Suprapubic skin (tissue), 4 donors: ENCODE results near the gene CAPS. TPM values are rescaled to one million over a fixed set of nuclear protein-coding genes. Genes with fewer than 3 reads are reported as not detected.

Experiments
- DNase-seq, 2 donors: peaks; one replicate each; pipeline ENCODE4 v3.0.0-alpha.2; 2019; ENCODE audit warnings: low spot score in 2 of 2
- H3K27ac ChIP-seq: fragments of 200-600 bp; sonication (generic); one replicate; pipeline ENCODE4 v1.5.1; 2019
- H3K27me3 ChIP-seq: fragments of 200-600 bp; sonication (generic); one replicate; pipeline ENCODE4 v1.5.1; 2019
- H3K36me3 ChIP-seq: fragments of 200-600 bp; sonication (generic); one replicate; pipeline ENCODE4 v1.5.1; 2019
- H3K4me1 ChIP-seq: fragments of 200-600 bp; sonication (generic); one replicate; pipeline ENCODE4 v1.5.1; 2019
- H3K4me3 ChIP-seq: fragments of 200-600 bp; sonication (generic); one replicate; pipeline ENCODE4 v1.5.1; 2019; ENCODE audit warnings: mild to moderate bottlenecking
- H3K9me3 ChIP-seq: fragments of 200-600 bp; sonication (generic); one replicate; pipeline ENCODE4 v1.5.1; 2019
- CTCF ChIP-seq, 2 donors: fragments of 200-600 bp in 1 of 2; fragments of 450-650 bp in 1 of 2; sonication (generic) in 1 of 2; IDR thresholded peaks; one replicate each; pipeline ENCODE4 v1.5.1; 2016 to 2019; ENCODE audit warnings: antibody characterized with exemption in 2 of 2, mild to moderate bottlenecking in 1 of 2, moderate library complexity in 1 of 2
- EP300 ChIP-seq: sonication (generic); formaldehyde crosslinking; IDR thresholded peaks from one replicate; pipeline ENCODE4 v1.6.1; 2017; ENCODE audit warnings: antibody characterized with exemption
- POLR2A ChIP-seq, 2 donors: fragments of 450-650 bp; IDR thresholded peaks; one replicate each; pipeline ENCODE4 v1.6.1; 2017; ENCODE audit warnings: antibody characterized with exemption in 2 of 2, mild to moderate bottlenecking in 2 of 2, moderate library complexity in 2 of 2
- POLR2AphosphoS5 ChIP-seq, 3 donors: sonication (generic); formaldehyde crosslinking; IDR thresholded peaks; one replicate each; pipeline ENCODE4 v1.6.1; 2017; ENCODE audit warnings: antibody characterized with exemption in 3 of 3
- WGBS: methylation state at CpG from one replicate; pipeline ENCODE4 v1.1.5; 2018; 5-methylcytosine and 5-hydroxymethylcytosine counted together
- total RNA-seq, 4 donors: library from RNA; depleted of rRNA; stranded (reverse); fragments of >200 nt; gene quantifications; one replicate each; pipeline ENCODE4 v1.1.0, GENCODE V29; 2016

CAPS gene
- total RNA-seq, 4 donors from 2014 or later = 7.2 to 36.5 (median 10.0) TPM

GRCh38 chr19:5935473-5936291, 21.6 kb downstream of the CAPS start:
- Histone ChIP-seq H3K4me3 (no peak overlapping the region), H3K36me3 (peaks cover 66% of the 10 kb centered on the region), H3K4me1 (peaks cover 13% of the 10 kb centered on the region), H3K27me3 (no peaks in the 10 kb centered on the region), H3K27ac (peak overlapping the region; percentile 68), H3K9me3 (no peaks in the 10 kb centered on the region)
- TF ChIP-seq EP300 = no peak
- no peak for TF ChIP-seq CTCF (IDR thresholded peaks at IDR 0.05)
- TF ChIP-seq POLR2AphosphoS5 (IDR thresholded peaks at IDR 0.05) = no peak
- no peak for TF ChIP-seq POLR2A (IDR thresholded peaks at IDR 0.05)
- 72% methylated on average over 20 of the region's 25 CpGs for WGBS
- no peak for DNase-seq

GRCh38 chr19:5936292-5936592, 22.2 kb downstream of the CAPS start:
- TF ChIP-seq EP300 = no peak
- no peak for TF ChIP-seq CTCF (IDR thresholded peaks at IDR 0.05)
- TF ChIP-seq POLR2AphosphoS5 (IDR thresholded peaks at IDR 0.05) = no peak
- no peak for TF ChIP-seq POLR2A (IDR thresholded peaks at IDR 0.05)
- Histone ChIP-seq H3K9me3 (no peaks in the 10 kb centered on the region), H3K27ac (no peak overlapping the region), H3K4me3 (no peak overlapping the region), H3K27me3 (no peaks in the 10 kb centered on the region), H3K4me1 (peaks cover 13% of the 10 kb centered on the region), H3K36me3 (peaks cover 66% of the 10 kb centered on the region)
- no peak for DNase-seq
- 92% methylated on average over 9 of the region's 9 CpGs for whole genome bisulfite sequencing

- Histone ChIP-seq H3K27me3 (no peaks in the 10 kb centered on the region), H3K36me3 (peaks cover 60% of the 10 kb centered on the region), H3K27ac (no peak overlapping the region), H3K9me3 (no peaks in the 10 kb centered on the region), H3K4me3 (no peak overlapping the region), H3K4me1 (peaks cover 13% of the 10 kb centered on the region)
- WGBS = 78% methylated on average over 10 of the region's 10 CpGs
- TF ChIP-seq POLR2AphosphoS5 (IDR thresholded peaks at IDR 0.05) (no peak), CTCF (IDR thresholded peaks at IDR 0.05) (no peak), POLR2A (IDR thresholded peaks at IDR 0.05) (no peak), EP300 (no peak)
- DNase-seq = no peak
Observed at GRCh38 chr19:5937550-5937949, 23.5 kb downstream of the CAPS start.

- TF ChIP-seq CTCF (IDR thresholded peaks at IDR 0.05) = no peak
- no peak for TF ChIP-seq POLR2AphosphoS5 (IDR thresholded peaks at IDR 0.05)
- TF ChIP-seq POLR2A (IDR thresholded peaks at IDR 0.05) = no peak
- TF ChIP-seq EP300 = no peak
- no peak for DNase-seq
- Histone ChIP-seq H3K9me3 (no peaks in the 10 kb centered on the region), H3K4me1 (peaks cover 7% of the 10 kb centered on the region), H3K36me3 (peaks cover 46% of the 10 kb centered on the region), H3K4me3 (no peak overlapping the region), H3K27me3 (no peaks in the 10 kb centered on the region), H3K27ac (no peak overlapping the region)
- 88% methylated on average over 21 of the region's 21 CpGs for WGBS
Observed at GRCh38 chr19:5940260-5941208, 26.5 kb downstream of the CAPS start.

GRCh38 chr19:5941673-5942072, 27.6 kb downstream of the CAPS start:
- H3K27ac ChIP-seq = no peak overlapping the region
- no peak for DNase-seq
- peaks cover 45% of the 10 kb centered on the region for H3K36me3 ChIP-seq
- no peak for TF ChIP-seq EP300
- TF ChIP-seq CTCF (IDR thresholded peaks at IDR 0.05) = no peak
- no peak for TF ChIP-seq POLR2A (IDR thresholded peaks at IDR 0.05)
- TF ChIP-seq POLR2AphosphoS5 (IDR thresholded peaks at IDR 0.05) = no peak
- H3K4me3 ChIP-seq = no peak overlapping the region
- H3K9me3 ChIP-seq = no peaks in the 10 kb centered on the region
- H3K4me1 ChIP-seq = no peaks in the 10 kb centered on the region
- no peaks in the 10 kb centered on the region for H3K27me3 ChIP-seq
- WGBS = 91% methylated on average over 11 of the region's 11 CpGs
